ENCODE results near the gene JPH4. TPM values are rescaled to one million over a fixed set of nuclear protein-coding genes. Genes with fewer than 3 reads are reported as not detected.

JPH4 gene
- total RNA-seq, 1 experiment from 2014 or later = 6.8 TPM

DNA sequence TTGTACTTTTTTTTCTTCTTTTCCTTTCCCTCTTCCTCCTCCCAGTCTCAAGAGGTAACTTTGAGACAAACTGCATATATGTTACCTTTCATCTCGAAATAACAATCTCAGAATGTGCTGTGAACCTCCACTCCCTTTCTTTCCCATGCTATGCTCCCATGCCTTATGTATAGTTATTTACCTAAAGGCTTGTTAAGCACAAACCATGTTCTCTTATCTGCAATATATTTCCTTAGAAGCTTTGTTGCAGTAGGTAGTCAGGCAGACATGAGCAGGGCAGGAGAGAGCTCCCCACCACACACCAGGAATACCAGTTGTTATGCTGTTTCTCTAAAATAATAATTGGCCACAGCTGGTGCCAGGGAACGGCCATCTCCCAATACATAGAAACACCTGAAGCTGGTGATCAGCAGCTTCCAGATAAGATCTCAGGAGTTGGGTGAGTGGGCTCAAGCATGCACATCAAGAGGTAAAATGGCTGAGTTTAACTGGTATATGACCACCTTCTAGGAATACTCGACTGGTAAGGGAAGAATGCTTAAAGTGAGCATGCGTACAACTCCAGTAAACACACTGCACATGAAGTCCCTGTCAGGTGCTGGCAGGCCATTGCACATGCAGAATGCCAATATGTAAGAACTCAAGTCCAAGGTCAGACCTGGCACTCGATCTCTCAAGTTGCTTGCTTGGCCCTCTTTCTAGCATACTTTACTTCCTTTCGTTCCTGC, 42.8 kb upstream of the JPH4 start:
- Histone ChIP-seq H3K79me1 (ENCODE audit: insufficient read depth, low read depth, low read length, poor library complexity, severe bottlenecking) (no peaks in the 10 kb centered on the region), H3K4me1 (ENCODE audit: insufficient read depth, low read length) (no peaks in the 10 kb centered on the region), H3K9me3 (ENCODE audit: control insufficient read depth, low read depth, low read length) (peaks cover 25% of the 10 kb centered on the region), H3K9ac (ENCODE audit: extremely low read depth, insufficient read length, low read length) (no peak overlapping the region), H3T11ph (ENCODE audit: low read length) (no peak overlapping the region), H4K91ac (ENCODE audit: insufficient read length, low read depth, low read length) (no peak overlapping the region), H3K79me2 (ENCODE audit: insufficient read depth, low read length) (no peaks in the 10 kb centered on the region), H3K4me2 (ENCODE audit: insufficient read depth, insufficient read length, low read length) (no peak overlapping the region), H3K27me3 (ENCODE audit: insufficient read depth, low read length) (no peaks in the 10 kb centered on the region), H2AFZ (ENCODE audit: low read length) (no peak overlapping the region), H3K14ac (ENCODE audit: insufficient read depth, low read length) (no peak overlapping the region), H2BK15ac (ENCODE audit: low read depth, low read length) (no peak overlapping the region), H2BK12ac (ENCODE audit: insufficient read length, low read depth, low read length) (no peak overlapping the region), H3K56ac (ENCODE audit: insufficient read length, low read depth, low read length) (no peak overlapping the region), H2AK5ac (ENCODE audit: insufficient read length, low read length) (no peak overlapping the region), H4K5ac (ENCODE audit: insufficient read length, low read depth, low read length) (no peak overlapping the region), H4K20me1 (ENCODE audit: control insufficient read depth, insufficient read depth, insufficient read length) (no peaks in the 10 kb centered on the region), H2BK120ac (ENCODE audit: low read depth, low read length, poor library complexity, severe bottlenecking) (no peak overlapping the region), H3K23me2 (ENCODE audit: insufficient read length, low read depth, low read length, poor library complexity, severe bottlenecking) (no peaks in the 10 kb centered on the region), H4K8ac (replicated peaks; ENCODE audit: insufficient read length, low read depth, low read length) (no peak overlapping the region), H3K23ac (ENCODE audit: insufficient read length, low read depth, low read length) (no peak overlapping the region), H3K4ac (ENCODE audit: low read depth, low read length) (no peak overlapping the region), H3K18ac (ENCODE audit: insufficient read length, low read depth, low read length) (no peak overlapping the region), H2BK20ac (ENCODE audit: low read depth, low read length, poor library complexity, severe bottlenecking) (no peak overlapping the region), H3K27ac (ENCODE audit: insufficient read length, low read depth, low read length) (no peak overlapping the region), H2BK5ac (ENCODE audit: insufficient read length, low read length) (no peak overlapping the region)
- no peak for DNase-seq
- Mint-ChIP-seq H3K4me1 (no peaks in the 10 kb centered on the region), H3K27me3 (ENCODE audit: low read depth) (peaks cover 5% of the 10 kb centered on the region), H3K36me3 (ENCODE audit: insufficient read depth in 1 of 3, low read depth in 3 of 3) (peaks cover 0 to 16% (median 0%) of the 10 kb centered on the region in 3 experiments; a peak in 3 of 7 replicates), H3K9me3 (peaks cover 34 to 69% of the 10 kb centered on the region in 2 experiments), H3K4me3 (no peak overlapping the region), H3K27ac (no peak overlapping the region)
- no CpG with 5 or more reads among the region's 6 CpGs for WGBS (ENCODE audit: extremely low coverage, insufficient read length, low lambda C conversion rate)
- TF ChIP-seq, protein P1, sequence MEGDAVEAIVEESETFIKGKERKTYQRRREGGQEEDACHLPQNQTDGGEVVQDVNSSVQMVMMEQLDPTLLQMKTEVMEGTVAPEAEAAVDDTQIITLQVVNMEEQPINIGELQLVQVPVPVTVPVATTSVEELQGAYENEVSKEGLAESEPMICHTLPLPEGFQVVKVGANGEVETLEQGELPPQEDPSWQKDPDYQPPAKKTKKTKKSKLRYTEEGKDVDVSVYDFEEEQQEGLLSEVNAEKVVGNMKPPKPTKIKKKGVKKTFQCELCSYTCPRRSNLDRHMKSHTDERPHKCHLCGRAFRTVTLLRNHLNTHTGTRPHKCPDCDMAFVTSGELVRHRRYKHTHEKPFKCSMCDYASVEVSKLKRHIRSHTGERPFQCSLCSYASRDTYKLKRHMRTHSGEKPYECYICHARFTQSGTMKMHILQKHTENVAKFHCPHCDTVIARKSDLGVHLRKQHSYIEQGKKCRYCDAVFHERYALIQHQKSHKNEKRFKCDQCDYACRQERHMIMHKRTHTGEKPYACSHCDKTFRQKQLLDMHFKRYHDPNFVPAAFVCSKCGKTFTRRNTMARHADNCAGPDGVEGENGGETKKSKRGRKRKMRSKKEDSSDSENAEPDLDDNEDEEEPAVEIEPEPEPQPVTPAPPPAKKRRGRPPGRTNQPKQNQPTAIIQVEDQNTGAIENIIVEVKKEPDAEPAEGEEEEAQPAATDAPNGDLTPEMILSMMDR (conservative IDR thresholded peaks at IDR 0.05) = no peak

All from H9 (cell line).